Midbrain (tissue), 1 donor: Measurements from ENCODE around the gene SEZ6.

Experiments
- DNase-seq: peaks from one replicate; lab custom pipeline; 2025; lab: John Stamatoyannopoulos, UW

Gene SEZ6

DNA sequence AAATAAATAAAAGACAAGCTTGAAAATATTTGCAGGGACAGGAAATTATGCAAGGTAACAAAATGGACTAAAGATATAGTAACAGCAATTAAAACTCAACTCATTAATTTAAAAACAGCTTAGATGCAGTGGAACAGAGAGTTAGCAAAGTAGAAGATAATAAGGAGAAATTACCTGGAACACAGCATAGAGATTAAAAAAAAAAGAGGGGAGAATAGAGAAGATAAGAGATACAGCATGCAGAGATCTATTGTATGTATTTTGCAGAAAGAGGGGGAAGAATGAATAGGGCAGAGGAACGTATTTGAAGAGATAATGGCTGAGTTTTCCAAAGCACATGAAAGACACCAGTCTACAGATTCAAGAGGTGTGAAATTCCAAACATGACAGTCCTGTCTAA is 28.7 kb upstream of the SEZ6 start:
- DNase-seq, result no peak

- DNase-seq, result no peak
Measured at GRCh38 chr17:29032857-29033197, 27.0 kb upstream of the SEZ6 start.

DNA sequence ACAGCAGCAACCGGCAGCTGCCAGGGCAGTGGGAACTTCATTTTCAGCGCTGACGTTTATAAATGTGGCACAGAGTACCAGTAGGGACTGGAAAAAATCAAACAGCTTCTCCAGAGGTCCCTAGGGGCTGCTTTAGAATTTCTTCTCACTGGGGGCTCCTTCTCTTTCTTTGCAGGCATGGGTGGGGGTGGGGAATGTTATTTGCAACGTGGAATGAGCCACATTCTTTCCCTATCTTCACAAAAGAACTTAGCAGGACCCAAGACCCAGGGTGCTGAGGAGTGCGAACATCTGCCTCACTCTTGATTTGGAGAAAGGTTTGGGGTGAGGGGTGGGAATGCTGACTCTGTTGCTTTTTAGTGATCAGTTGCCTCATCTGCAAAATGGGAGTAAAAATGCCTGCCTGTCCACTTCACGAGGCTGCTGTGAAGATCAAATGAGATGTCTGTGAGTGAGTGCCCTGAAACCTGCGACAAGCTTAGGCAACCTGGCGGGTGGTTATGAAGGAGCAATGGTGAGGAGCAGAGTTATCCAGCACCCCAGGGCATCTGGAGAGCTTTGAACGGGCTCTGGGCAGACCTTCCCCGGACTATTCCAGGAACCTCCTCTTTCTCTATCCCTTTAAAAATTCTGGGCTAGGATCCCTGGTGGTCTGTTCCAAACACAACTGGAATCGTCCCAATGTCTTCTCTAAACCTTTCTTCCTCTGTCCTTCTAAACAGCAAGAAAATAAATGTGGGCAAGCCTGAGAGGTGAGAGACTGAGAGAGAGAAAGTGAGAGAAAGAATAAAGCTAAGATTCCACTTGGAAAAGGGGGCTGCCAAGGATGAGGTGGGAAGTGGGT is 26.4 kb upstream of the SEZ6 start:
- DNase-seq, result no peak

DNA sequence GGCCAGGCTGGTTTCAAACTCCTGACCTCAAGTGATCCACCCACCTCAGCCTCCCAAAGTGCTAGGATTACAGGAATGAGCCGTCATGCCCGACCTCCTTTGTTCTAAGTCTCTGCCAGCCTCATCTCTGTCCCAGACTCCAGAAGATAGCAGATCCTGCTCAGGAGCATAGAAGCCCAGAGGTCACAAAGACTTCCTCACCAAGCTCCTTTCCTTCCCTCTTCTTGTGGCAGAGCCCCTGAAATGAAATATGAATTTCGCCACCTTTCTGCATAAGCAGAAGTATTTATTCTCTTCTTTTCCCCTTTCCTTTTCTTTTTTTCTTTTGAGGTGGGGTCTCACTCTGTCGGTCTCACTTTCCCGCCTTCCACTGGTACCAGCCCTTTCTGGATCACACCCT is 25.7 kb upstream of the SEZ6 start:
- no peak for DNase-seq

DNA sequence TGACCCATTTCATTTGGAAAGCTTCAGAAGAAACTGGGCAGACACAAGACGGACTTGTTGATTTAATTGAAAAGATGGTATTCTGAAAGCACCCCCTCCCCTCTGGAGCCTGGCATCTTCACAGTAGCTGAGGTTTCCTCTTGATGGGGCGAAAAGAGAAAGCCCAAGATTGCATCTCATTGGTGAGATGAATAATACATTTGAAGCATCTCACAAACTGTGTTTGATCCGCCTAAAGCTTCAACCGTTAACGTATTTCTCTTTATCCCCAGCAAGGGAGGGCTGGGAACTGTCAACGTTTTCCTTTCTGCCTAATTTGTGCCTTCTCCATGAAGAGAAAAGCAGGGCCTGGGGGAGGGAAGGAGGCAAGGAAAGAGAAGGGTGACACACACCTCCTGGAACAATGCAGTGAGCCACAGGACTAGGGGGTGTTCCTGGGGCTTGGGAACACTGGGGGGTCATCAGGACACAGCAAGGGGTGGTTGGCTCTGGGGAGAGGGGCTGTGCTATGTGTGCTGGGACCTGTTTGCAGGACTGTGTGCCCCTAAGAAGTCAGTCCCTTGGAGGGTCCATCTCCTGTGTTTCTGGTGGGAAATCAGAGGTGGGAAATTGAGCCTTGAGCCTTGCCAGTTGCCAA is 18.6 kb upstream of the SEZ6 start:
- DNase-seq, result no peak

- no peak for DNase-seq
Measured at GRCh38 chr17:29022074-29022473, 16.2 kb upstream of the SEZ6 start.

DNA sequence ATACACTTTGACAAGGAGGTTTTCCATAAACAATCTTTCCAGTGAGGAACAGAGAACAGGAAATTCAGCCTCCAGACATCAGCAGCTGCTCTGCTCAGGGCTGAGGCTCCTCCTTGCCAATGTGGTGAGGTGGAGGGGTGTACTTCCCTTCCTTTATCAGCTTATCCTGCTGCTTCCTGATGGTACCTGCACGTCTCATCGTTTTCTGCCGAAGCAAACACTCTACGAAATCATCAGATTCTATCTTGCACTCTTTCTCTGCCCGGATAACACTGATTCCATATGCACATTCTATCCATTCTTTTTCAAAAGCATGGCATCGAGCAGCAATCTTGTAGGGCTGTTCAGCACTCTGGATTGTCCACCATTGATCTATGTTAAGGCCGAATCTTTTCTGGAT is 15.4 kb upstream of the SEZ6 start:
- no peak for DNase-seq

DNA sequence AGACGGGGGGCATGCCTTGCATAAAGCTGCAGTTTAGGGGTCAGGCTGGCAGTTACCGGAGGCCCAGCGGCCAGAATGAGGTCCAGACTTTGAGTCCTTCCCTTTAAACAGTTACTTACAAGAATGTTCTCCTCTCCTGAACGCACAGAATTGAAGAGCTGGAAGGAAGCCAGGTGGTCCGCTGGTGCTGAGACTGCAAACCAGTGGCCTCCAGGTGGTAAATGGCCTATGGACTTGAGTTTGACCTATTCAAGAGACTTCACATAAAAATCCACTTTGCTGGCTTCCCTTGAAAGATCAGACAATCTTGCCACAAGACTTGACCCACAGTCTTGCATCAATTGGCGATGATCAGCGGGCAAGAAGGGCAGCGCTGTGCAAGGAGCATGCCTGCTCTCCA is 14.7 kb upstream of the SEZ6 start:
- DNase-seq, result no peak

GRCh38 chr17:29019475-29020181 is 13.8 kb upstream of the SEZ6 start:
- DNase-seq, result no peak

DNA sequence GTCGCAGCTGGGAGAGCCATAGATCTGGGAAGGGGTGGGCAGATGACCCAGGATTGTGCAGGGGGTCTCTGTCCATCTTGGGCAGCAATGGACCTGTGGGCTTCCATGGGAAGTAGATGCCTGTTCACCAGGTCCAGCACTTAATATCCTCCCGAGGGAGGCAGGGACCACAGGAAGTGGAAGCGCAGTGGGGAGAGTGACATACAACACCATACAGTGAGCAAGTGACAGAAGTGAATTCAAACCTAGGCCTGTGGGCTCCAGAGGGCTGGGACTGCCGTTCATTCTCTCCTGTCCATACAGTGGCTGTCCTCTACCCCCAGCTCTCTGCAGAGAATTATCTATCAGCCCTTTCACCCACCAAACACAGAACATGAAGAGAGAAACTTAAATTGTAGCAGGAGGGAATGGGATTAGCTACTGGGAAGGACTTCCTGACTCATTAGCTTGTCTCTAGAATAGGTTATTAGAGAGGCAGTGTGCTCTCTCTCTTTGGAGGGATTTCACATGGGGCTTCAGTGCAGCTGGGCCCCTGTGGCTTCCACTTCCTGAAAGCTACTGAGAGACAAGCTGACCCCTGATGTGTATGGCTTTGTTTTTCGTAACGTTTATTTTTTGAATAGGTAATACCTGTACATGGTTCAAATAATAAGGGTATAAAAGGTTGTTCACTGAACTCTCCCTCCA is 13.1 kb upstream of the SEZ6 start:
- no peak for DNase-seq

DNA sequence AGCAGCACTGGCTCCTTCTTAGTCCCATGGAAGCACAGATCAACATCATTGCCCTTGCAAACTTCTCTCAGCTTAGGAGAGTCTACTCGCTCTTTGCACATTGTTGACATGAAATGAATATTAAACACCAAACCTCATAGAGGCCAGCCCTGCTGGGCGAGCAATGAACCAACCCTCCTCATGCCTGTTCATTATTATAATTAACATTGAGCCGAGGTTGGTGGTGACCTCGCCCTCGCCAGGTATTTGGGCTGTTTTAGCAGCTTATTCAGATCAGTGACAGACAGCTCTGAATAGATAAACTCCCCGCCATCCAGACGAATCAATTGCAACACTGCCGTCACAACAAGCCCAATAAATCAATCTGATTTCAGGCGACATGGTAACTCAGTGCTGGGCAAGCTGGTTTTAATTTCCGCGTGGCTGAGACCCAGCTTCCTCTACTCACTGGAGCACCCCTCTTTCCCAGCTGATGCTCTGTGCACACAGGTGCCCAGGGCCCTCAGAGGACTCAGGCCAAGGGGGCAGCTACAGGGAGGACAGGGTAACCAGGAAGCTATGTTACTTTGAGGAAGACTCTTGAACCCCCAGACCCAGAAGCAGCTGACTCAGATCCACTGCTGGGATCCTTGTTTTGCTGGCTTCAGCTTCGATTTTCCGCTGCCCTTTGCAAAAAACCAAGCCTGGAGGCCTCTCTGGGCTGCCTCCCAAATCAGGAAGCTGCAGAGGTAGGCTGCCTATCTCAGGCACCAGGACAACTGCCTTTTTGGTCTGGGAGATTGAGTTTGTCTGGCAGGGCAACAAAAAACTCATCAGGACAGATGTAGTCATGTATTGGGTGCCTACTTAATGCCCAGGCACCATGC is 10.7 kb upstream of the SEZ6 start:
- no peak for DNase-seq

GRCh38 chr17:29014716-29015115 is 8.9 kb upstream of the SEZ6 start:
- DNase-seq, result no peak

DNA sequence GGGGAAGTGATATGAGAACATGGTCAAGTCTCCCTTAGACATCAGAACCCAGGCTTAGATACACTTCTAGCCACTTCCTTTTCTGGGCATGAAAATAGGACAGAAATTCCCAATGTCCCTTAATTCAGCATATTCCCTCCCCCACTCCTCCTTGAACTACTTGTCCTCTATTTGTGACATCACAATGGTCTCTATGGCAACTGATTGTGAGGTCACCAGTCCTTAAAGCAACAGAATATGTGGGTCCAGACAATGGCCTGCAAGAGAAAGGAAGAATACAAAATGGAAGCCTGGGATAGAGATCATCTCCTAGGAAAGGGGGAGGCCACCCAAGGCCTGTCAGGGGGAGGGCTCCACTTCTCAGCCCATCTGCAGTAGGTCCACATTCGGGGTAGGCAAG is 6.7 kb upstream of the SEZ6 start:
- DNase-seq, result no peak

GRCh38 chr17:29010586-29010985 is 4.8 kb upstream of the SEZ6 start:
- no peak for DNase-seq

DNA sequence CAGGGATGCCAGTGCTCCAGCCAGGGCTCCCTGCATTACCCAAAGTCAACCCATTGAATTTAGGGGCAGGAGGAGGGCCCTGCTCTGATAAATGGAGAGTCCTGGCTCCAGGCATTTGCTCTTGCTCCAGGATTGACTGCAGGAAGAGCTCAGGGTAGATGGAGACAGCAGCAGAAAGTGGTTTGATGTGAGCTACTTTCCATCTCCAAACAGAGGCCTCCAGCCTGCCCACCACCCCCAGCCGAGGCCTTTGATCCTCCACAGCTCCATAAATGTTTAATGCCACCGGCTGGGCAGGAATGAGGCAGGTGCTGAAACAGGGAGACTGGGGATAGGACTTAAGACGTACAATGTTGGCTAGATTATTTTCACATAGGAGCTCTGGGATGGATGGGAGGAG is 4.3 kb upstream of the SEZ6 start:
- DNase-seq, result no peak

GRCh38 chr17:29008591-29008990 is 2.8 kb upstream of the SEZ6 start:
- DNase-seq, result no peak

DNA sequence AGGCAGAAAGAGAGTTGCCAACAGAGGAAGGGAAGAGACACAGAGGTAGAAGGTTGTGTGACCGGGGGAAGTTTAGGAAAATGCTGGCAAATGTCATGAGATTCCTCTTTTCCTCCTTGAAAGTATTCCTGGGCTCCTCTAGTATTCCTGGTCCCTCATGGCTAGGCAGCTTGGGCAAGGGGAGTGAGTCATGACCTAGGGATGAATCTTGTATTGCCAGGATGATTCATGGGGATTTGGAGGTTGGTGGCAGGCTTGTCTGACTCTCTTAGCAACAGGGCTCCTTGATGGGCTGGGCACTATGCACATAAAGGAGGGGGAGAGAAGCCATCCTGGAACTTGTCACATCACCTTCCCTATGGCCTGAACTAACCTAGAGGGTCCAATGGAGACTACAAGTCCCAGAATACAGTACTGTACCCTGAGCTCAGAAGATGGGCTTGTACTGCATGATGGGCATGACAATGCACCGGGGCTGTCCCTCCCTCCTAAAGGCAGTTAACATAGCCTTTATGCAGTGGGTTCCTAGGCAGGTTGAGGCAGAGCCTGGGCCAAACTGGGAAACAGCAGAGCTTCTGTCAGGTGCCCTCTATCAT is 2.1 kb upstream of the SEZ6 start:
- DNase-seq, result no peak

GRCh38 chr17:29007456-29007855 is 1.6 kb upstream of the SEZ6 start:
- no peak for DNase-seq

DNA sequence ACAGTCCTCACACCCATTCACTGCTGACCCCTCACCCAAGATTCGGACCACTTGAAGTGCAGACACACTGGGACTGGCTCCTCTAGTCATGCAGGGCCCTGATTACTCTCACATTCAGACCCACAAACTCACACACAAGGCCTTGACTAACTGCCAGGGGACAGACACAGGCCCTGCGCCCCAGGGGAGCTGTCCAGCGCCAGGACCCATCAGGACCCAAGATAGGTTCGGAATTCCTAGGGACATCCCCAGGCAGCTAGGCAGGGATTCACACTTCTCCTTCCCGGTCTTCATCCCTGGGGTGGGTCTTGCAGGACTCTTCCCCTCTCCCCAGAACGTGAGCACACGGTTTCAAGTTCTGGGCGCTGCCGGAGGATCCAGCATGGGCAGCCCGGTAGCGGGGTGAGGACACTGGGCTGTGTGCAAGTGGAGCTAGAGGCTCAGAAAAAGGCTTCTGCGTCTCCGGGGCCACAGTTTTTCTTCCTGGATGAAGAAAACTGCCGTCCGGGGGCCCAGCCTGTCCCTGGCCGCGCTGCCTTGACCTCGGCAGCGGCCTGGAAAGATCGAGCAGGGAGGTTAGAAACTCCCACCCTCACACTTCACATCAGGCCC is 1.6 kb downstream of the SEZ6 start:
- peak; percentile 21 for DNase-seq

GRCh38 chr17:29003289-29003688 is 2.5 kb downstream of the SEZ6 start:
- no peak for DNase-seq

- no peak for DNase-seq
Measured at GRCh38 chr17:29002811-29003210, 3.0 kb downstream of the SEZ6 start.
